ENCODE results near the gene ALX3. TPM values are rescaled to one million over a fixed set of nuclear protein-coding genes. Genes with fewer than 3 reads are reported as not detected.

ALX3 gene
- total RNA-seq, 1 experiment from 2014 or later = not detected

- POLR2A ChIA-PET = interaction anchor here (0.6 to 3.4 kb wide), 15 partner anchors 9 to 486 kb away, joined by 3 to 24 read pairs (median 5); partner anchors contain the start of genes AHCYL1, GNAI3 and RBM15
- intact Hi-C loops (cut with micrococcal nuclease) = no loop called here
- Mint-ChIP-seq H3K9me3 (ENCODE audit: unreplicated experiment) (no peaks in the 10 kb centered on the region), H3K27ac (ENCODE audit: low read depth, unreplicated experiment) (peak overlapping the region; percentile 94), H3K27me3 (ENCODE audit: insufficient read depth, unreplicated experiment) (no peaks in the 10 kb centered on the region), H3K4me3 (ENCODE audit: unreplicated experiment) (peak overlapping the region; percentile 97), H3K4me1 (ENCODE audit: insufficient read depth, unreplicated experiment) (peaks cover 18% of the 10 kb centered on the region), H3K36me3 (ENCODE audit: insufficient read depth, unreplicated experiment) (peaks cover 25% of the 10 kb centered on the region)
- BruUV-seq (replicated peaks) = no TSS peak
- CTCF ChIA-PET = interaction anchor here (0.6 to 12.1 kb wide), 10 partner anchors 10 to 689 kb away, joined by 3 to 120 read pairs (median 4); no protein-coding TSS in a partner anchor
- no peak for DNase-seq (ENCODE audit: unreplicated experiment)
- TF ChIP-seq CTCF (IDR thresholded peaks at IDR 0.05; ENCODE audit: unreplicated experiment) = no peak
Measured at GRCh38 chr1:110035236-110035752, 35.2 kb downstream of the ALX3 start.

GRCh38 chr1:110034451-110035235 lies 35.8 kb downstream of the ALX3 start, which contains the start of gene STRIP1:
Gene STRIP1, plus strand, starts transcription at chr1:110034624. Its CDS starts 14 bp downstream, at chr1:110034638.
- no peak for TF ChIP-seq CTCF (IDR thresholded peaks at IDR 0.05; ENCODE audit: unreplicated experiment)
- intact Hi-C loops (cut with micrococcal nuclease) = no loop called here
- DNase-seq (ENCODE audit: unreplicated experiment) = peak; percentile 96
- Mint-ChIP-seq H3K9me3 (ENCODE audit: unreplicated experiment) (no peaks in the 10 kb centered on the region), H3K27ac (ENCODE audit: low read depth, unreplicated experiment) (peak within 1 kb of the TSS; percentile 94), H3K4me3 (ENCODE audit: unreplicated experiment) (peak within 1 kb of the TSS; percentile 97), H3K27me3 (ENCODE audit: insufficient read depth, unreplicated experiment) (no peaks in the 10 kb centered on the region), H3K4me1 (ENCODE audit: insufficient read depth, unreplicated experiment) (peaks cover 18% of the 10 kb centered on the region), H3K36me3 (ENCODE audit: insufficient read depth, unreplicated experiment) (peaks cover 18% of the 10 kb centered on the region)
- CTCF ChIA-PET = interaction anchor here (0.6 to 12.1 kb wide), 7 partner anchors 10 to 91 kb away, joined by 4 to 120 read pairs (median 5); no protein-coding TSS in a partner anchor
- BruUV-seq (replicated peaks) = no TSS peak
- POLR2A ChIA-PET = interaction anchor here (0.6 to 3.4 kb wide), 23 partner anchors 8 to 489 kb away, joined by 3 to 24 read pairs (median 5); partner anchors contain the start of genes AHCYL1, GNAI3 and RBM15

GRCh38 chr1:110034040-110034450 lies 36.4 kb downstream of the ALX3 start:
- H3K4me1 Mint-ChIP-seq (ENCODE audit: insufficient read depth, unreplicated experiment) = peaks cover 18% of the 10 kb centered on the region
- intact Hi-C loops (cut with micrococcal nuclease) = no loop called here
- CTCF ChIA-PET = interaction anchor here (1.0 to 4.0 kb wide), 5 partner anchors 9 to 71 kb away, joined by 4 to 20 read pairs (median 5); no protein-coding TSS in a partner anchor
- peaks cover 12% of the 10 kb centered on the region for H3K36me3 Mint-ChIP-seq (ENCODE audit: insufficient read depth, unreplicated experiment)
- H3K4me3 Mint-ChIP-seq (ENCODE audit: unreplicated experiment) = peak overlapping the region; percentile 97
- POLR2A ChIA-PET = interaction anchor here (0.6 to 3.4 kb wide), 17 partner anchors 8 to 488 kb away, joined by 3 to 24 read pairs (median 5); partner anchors contain the start of genes AHCYL1, GNAI3 and RBM15
- H3K9me3 Mint-ChIP-seq (ENCODE audit: unreplicated experiment) = no peaks in the 10 kb centered on the region
- peak overlapping the region; percentile 94 for H3K27ac Mint-ChIP-seq (ENCODE audit: low read depth, unreplicated experiment)
- no peak for TF ChIP-seq CTCF (IDR thresholded peaks at IDR 0.05; ENCODE audit: unreplicated experiment)
- H3K27me3 Mint-ChIP-seq (ENCODE audit: insufficient read depth, unreplicated experiment) = no peaks in the 10 kb centered on the region
- BruUV-seq (replicated peaks) = TSS peak; percentile 85
- DNase-seq (ENCODE audit: unreplicated experiment) = no peak

- no TSS peak for BruUV-seq (replicated peaks)
- no peak overlapping the region for H3K4me3 Mint-ChIP-seq (ENCODE audit: unreplicated experiment)
- no peak for DNase-seq (ENCODE audit: unreplicated experiment)
Measured at GRCh38 chr1:110033421-110033820, 37.1 kb downstream of the ALX3 start.

More at GRCh38 chr1:110033421-110033820, 37.1 kb downstream of the ALX3 start:
- Mint-ChIP-seq H3K36me3 (ENCODE audit: insufficient read depth, unreplicated experiment) (peaks cover 6% of the 10 kb centered on the region), H3K4me1 (ENCODE audit: insufficient read depth, unreplicated experiment) (peaks cover 18% of the 10 kb centered on the region), H3K27me3 (ENCODE audit: insufficient read depth, unreplicated experiment) (no peaks in the 10 kb centered on the region), H3K9me3 (ENCODE audit: unreplicated experiment) (no peaks in the 10 kb centered on the region), H3K27ac (ENCODE audit: low read depth, unreplicated experiment) (no peak overlapping the region)
- ChIA-PET CTCF (interaction anchor here (1.4 to 4.0 kb wide), 2 partner anchors 36 to 72 kb away, joined by 5 to 20 read pairs; no protein-coding TSS in a partner anchor), POLR2A (no interaction called here)
- intact Hi-C loops (cut with micrococcal nuclease) = no loop called here
- TF ChIP-seq CTCF (IDR thresholded peaks at IDR 0.05; ENCODE audit: unreplicated experiment) = no peak

Measured in MCF 10A (cell line).